ENCODE results near the gene TRIM44. TPM values are rescaled to one million over a fixed set of nuclear protein-coding genes. Genes with fewer than 3 reads are reported as not detected.

Gene TRIM44
- total RNA-seq, 4 donors from 2014 or later = 22.3 to 46.7 (median 39.5) TPM

DNA sequence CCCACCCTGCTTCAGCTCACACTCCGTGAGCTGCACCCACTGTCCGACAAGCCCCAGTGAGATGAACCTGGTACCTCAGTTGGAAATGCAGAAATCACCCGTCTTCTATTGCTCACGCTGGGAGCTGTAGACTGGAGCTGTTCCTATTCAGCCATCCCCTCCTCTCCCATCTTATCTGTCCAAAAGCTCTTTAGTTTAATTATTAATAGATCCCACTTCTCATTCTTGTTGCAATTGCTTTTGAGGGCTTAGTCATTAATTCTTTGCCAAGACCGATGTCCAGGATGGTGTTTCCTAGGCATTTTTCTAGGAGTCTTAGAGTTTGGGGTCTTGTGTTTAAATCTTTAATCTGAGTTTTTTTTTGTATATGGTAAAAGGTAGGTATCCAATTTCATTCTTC is 116.8 kb downstream of the TRIM44 start:
- Histone ChIP-seq H3K36me3 (peaks cover 0 to 9% (median 0%) of the 10 kb centered on the region in 3 donors), H3K9me3 (peaks cover 0 to 25% (median 0%) of the 10 kb centered on the region in 4 donors), H3K4me1 (peaks cover 0 to 11% (median 0%) of the 10 kb centered on the region in 4 donors), H3K4me3 (no peak overlapping the region), H3K27ac (no peak overlapping the region), H3K27me3 (no peaks in the 10 kb centered on the region)
- WGBS, 2 donors = 98 to 99% methylated on average over 5 of the region's 5 CpGs
- TF ChIP-seq POLR2A (IDR thresholded peaks at IDR 0.05) = no peak
- no peak for TF ChIP-seq CTCF (IDR thresholded peaks at IDR 0.05)
- no peak for DNase-seq (ENCODE audit: low spot score in 2 of 2)

GRCh38 chr11:35780951-35781860 is 118.6 kb downstream of the TRIM44 start:
- H3K4me3 ChIP-seq = no peak overlapping the region
- no peak overlapping the region for H3K27ac ChIP-seq
- H3K36me3 ChIP-seq = peaks cover 0 to 9% (median 0%) of the 10 kb centered on the region in 3 donors
- TF ChIP-seq CTCF (IDR thresholded peaks at IDR 0.05) = no peak
- no peak for TF ChIP-seq EP300 (IDR thresholded peaks at IDR 0.05)
- no peak for TF ChIP-seq POLR2A (IDR thresholded peaks at IDR 0.05)
- DNase-seq (ENCODE audit: low spot score in 2 of 2) = no peak
- peaks cover 0 to 20% (median 0%) of the 10 kb centered on the region in 4 donors for H3K9me3 ChIP-seq
- H3K4me1 ChIP-seq = peaks cover 0 to 27% (median 2%) of the 10 kb centered on the region in 4 donors
- no peaks in the 10 kb centered on the region for H3K27me3 ChIP-seq
- WGBS, 2 donors = 70% methylated on average over 7 of the region's 7 CpGs

DNA sequence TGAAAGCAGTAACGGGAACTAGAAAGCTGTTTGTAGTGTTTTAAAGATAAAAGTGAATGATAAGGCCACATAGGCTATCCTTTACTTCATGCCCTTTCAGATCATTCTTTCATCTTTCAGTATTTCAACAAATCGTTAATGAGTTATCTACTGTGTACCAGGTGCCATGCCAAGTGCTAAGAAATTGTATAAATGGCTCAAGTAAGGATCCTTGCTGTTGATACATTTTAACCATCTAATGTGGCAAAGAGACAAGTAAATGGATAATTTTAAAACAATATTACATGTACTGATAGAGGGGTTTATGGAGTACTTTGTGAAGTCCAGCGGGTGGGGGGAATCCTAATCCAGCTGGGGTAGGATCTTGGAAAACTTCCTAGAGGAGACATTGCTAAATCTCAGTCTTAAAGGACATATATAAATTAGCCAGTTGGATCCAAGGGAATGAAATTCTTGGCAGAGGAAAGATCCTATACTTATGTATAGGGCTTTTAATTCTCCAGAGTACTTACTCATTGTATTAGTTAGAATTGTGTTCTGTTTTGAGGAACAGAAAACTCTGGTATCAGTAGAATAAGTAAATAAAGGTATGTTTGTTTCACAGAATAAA is 119.4 kb downstream of the TRIM44 start:
- Histone ChIP-seq H3K36me3 (peaks cover 0 to 9% (median 0%) of the 10 kb centered on the region in 3 donors), H3K27me3 (no peaks in the 10 kb centered on the region), H3K4me3 (no peak overlapping the region), H3K9me3 (peaks cover 0 to 20% (median 0%) of the 10 kb centered on the region in 4 donors), H3K4me1 (peaks cover 0 to 35% (median 6%) of the 10 kb centered on the region in 4 donors), H3K27ac (no peak overlapping the region)
- TF ChIP-seq EP300 (IDR thresholded peaks at IDR 0.05) = no peak
- WGBS, 2 donors = 86 to 88% methylated on average over 3 of the region's 3 CpGs
- no peak for DNase-seq (ENCODE audit: low spot score in 2 of 2)

- TF ChIP-seq CTCF (IDR thresholded peaks at IDR 0.05) (no peak), EP300 (IDR thresholded peaks at IDR 0.05) (no peak), POLR2A (IDR thresholded peaks at IDR 0.05) (no peak)
- H3K4me1 ChIP-seq = peaks cover 0 to 53% (median 12%) of the 10 kb centered on the region in 4 donors
- no peak overlapping the region for H3K4me3 ChIP-seq
- H3K27me3 ChIP-seq = no peaks in the 10 kb centered on the region
- DNase-seq (ENCODE audit: low spot score in 2 of 2) = no peak
- H3K9me3 ChIP-seq = peaks cover 0 to 11% (median 0%) of the 10 kb centered on the region in 4 donors
- peaks cover 0 to 4% (median 0%) of the 10 kb centered on the region in 3 donors for H3K36me3 ChIP-seq
- WGBS, 2 donors = 73 to 96% methylated on average over 3 of the region's 3 CpGs
- no peak overlapping the region for H3K27ac ChIP-seq
These were observed 121.2 kb downstream of the TRIM44 start for GRCh38 chr11:35783809-35784208.

DNA sequence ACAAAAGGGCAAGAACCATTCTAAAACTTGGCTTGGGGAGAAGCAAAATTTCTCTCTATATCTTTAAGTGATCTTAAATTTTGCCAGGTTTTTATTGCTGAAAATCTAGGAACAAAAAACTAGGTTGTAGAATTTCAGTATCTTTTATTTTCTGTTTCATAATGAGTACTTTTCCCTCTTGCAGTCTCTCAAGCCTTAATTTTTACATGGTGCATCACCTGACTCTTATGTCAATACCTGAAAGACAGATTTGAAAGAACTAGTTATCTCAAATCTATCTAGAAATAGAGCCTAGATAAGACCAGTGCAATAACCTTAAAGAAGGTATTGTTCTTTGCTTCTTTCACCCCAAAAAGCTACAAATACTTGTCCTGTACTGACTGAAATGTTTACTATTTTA is 122.1 kb downstream of the TRIM44 start:
- Histone ChIP-seq H3K9me3 (peaks cover 0 to 3% (median 0%) of the 10 kb centered on the region in 4 donors), H3K27me3 (no peaks in the 10 kb centered on the region), H3K27ac (no peak overlapping the region), H3K4me1 (peaks cover 0 to 53% (median 12%) of the 10 kb centered on the region in 4 donors), H3K4me3 (no peak overlapping the region), H3K36me3 (no peaks in the 10 kb centered on the region)
- no peak for DNase-seq (ENCODE audit: low spot score in 2 of 2)
- TF ChIP-seq EP300 (IDR thresholded peaks at IDR 0.05) (no peak), POLR2A (IDR thresholded peaks at IDR 0.05) (no peak), CTCF (IDR thresholded peaks at IDR 0.05) (no peak)
